SK-N-SH (cell line): ENCODE results near the gene NOX4. TPM values are rescaled to one million over a fixed set of nuclear protein-coding genes. Genes with fewer than 3 reads are reported as not detected.

Source experiments
- CTCF ChIA-PET: fragments of 300-600, 350-600 bp; formaldehyde crosslinking; extraction: SDS; loops from one replicate; lab custom pipeline; 2021; lab: Yijun Ruan, JAX
- POLR2A ChIA-PET: fragments of 350-600 bp; sonication (Branson Sonifier 250); formaldehyde crosslinking; extraction: SDS; loops from one replicate; lab custom pipeline; 2020; ENCODE audit warnings: antibody characterized with exemption, inconsistent platforms; lab: Yijun Ruan, JAX
- DNase-seq: peaks from one replicate; pipeline ENCODE4 v3.0.0; 2012
- H2AFZ ChIP-seq: fragments of 200-600 bp; sonication (generic); 2 replicates; pipeline ENCODE4 v1.8.1; 2016; ENCODE audit warnings: antibody characterized with exemption, mild to moderate bottlenecking, low read depth
- H3F3A ChIP-seq: fragments of 200-600 bp; sonication (generic); replicated peaks from 2 replicates; pipeline ENCODE3; 2016; ENCODE audit warnings: antibody characterized with exemption, mild to moderate bottlenecking; ENCODE audit not compliant: insufficient read depth
- H3K27ac ChIP-seq, 2 experiments: fragments of 200-500 bp in 1 of 2; fragments of 200-600 bp in 1 of 2; sonication (Bioruptor generic) in 1 of 2; sonication (generic), shearing (Covaris generic) in 1 of 2; 2 replicates each; pipeline versions ENCODE4 v1.5.1 to v1.6.1; 2014 to 2016; ENCODE audit warnings: low read depth in 2 of 2, inconsistent platforms in 1 of 2, low read length in 1 of 2, mild to moderate bottlenecking in 1 of 2, mixed read lengths in 1 of 2
- H3K27me3 ChIP-seq: fragments of 200-600 bp; sonication (generic), shearing (Covaris generic); 2 replicates; pipeline ENCODE4 v1.6.1; 2016; ENCODE audit warnings: mixed run types; ENCODE audit not compliant: insufficient read depth
- H3K36me3 ChIP-seq, 2 experiments: fragments of 200-500 bp in 1 of 2; fragments of 200-600 bp in 1 of 2; sonication (Bioruptor generic) in 1 of 2; sonication (generic) in 1 of 2; replicated peaks in 1 of 2; 2 replicates each; pipeline versions ENCODE3 to v1.5.1; 2014 to 2016; ENCODE audit warnings: low read length in 1 of 2, mild to moderate bottlenecking in 1 of 2; ENCODE audit not compliant: insufficient read depth in 2 of 2, control insufficient read depth in 1 of 2
- H3K4me1 ChIP-seq, 2 experiments: fragments of 200-500 bp in 1 of 2; fragments of 200-600 bp in 1 of 2; sonication (Bioruptor generic) in 1 of 2; sonication (generic), shearing (Covaris generic) in 1 of 2; 2 replicates each; pipeline versions ENCODE4 v1.5.1 to v1.6.1; 2014 to 2016; ENCODE audit warnings: low read depth in 1 of 2, low read length in 1 of 2, mixed run types in 1 of 2; ENCODE audit not compliant: insufficient read depth in 2 of 2, control insufficient read depth in 1 of 2
- H3K4me2 ChIP-seq: fragments of 200-600 bp; sonication (generic), shearing (Covaris generic); 2 replicates; pipeline ENCODE4 v1.6.1; 2017; ENCODE audit warnings: mixed run types
- H3K4me3 ChIP-seq, 2 experiments: fragments of 200-500 bp in 1 of 2; fragments of 200-600 bp in 1 of 2; sonication (Bioruptor generic) in 1 of 2; sonication (generic), shearing (Covaris generic) in 1 of 2; 2 replicates each; pipeline versions ENCODE4 v1.5.1 to v1.8.1; 2014 to 2016; ENCODE audit warnings: low read depth in 2 of 2, inconsistent platforms in 1 of 2, low read length in 1 of 2, mild to moderate bottlenecking in 1 of 2, mixed read lengths in 1 of 2, moderate library complexity in 1 of 2
- H3K79me2 ChIP-seq: fragments of 200-600 bp; sonication (generic); 2 replicates; pipeline ENCODE4 v1.8.1; 2017; ENCODE audit warnings: mild to moderate bottlenecking; ENCODE audit not compliant: insufficient read depth
- H3K9ac ChIP-seq: fragments of 200-600 bp; sonication (generic); 2 replicates; pipeline ENCODE4 v1.6.1; 2017; ENCODE audit warnings: mixed run types
- H3K9me2 ChIP-seq: fragments of 200-600 bp; sonication (generic); 2 replicates; pipeline ENCODE4 v1.6.1; 2017; ENCODE audit warnings: mixed run types
- H3K9me3 ChIP-seq: fragments of 200-600 bp; sonication (generic); 2 replicates; pipeline ENCODE4 v1.6.1; 2017; ENCODE audit warnings: mixed run types, mild to moderate bottlenecking, moderate library complexity
- H4K20me1 ChIP-seq: fragments of 200-600 bp; sonication (generic); 2 replicates; pipeline ENCODE4 v1.6.1; 2017; ENCODE audit warnings: mild to moderate bottlenecking, mixed run types; ENCODE audit not compliant: insufficient read depth
- CHD2 ChIP-seq: fragments of 150-350 bp; IDR thresholded peaks from 2 replicates; pipeline ENCODE4 v1.6.1; 2018; ENCODE audit warnings: low read length; ENCODE audit not compliant: partially characterized antibody
- ELF1 ChIP-seq: IDR thresholded peaks from 2 replicates; pipeline ENCODE4 v1.4.0; 2012
- EZH2phosphoT487 ChIP-seq: fragments of 200-600 bp; sonication (generic); IDR thresholded peaks from 2 replicates; pipeline ENCODE4 v1.6.1; 2017; ENCODE audit warnings: low read depth, mixed run types, mild to moderate bottlenecking, antibody characterized with exemption, moderate library complexity, borderline replicate concordance
- FOXJ3 ChIP-seq: sonication (generic); formaldehyde crosslinking; IDR thresholded peaks from 2 replicates; pipeline ENCODE4 v1.5.1; 2020; ENCODE audit warnings: mild to moderate bottlenecking, missing genetic modification reagents
- FOXM1 ChIP-seq: IDR thresholded peaks from 2 replicates; pipeline ENCODE4 v1.4.0; 2012; ENCODE audit warnings: low read depth, mild to moderate bottlenecking
- GABPA ChIP-seq: IDR thresholded peaks from 2 replicates; pipeline ENCODE4 v1.4.0; 2012; ENCODE audit warnings: low read depth, mild to moderate bottlenecking
- IRF3 ChIP-seq: fragments of 150-350 bp; IDR thresholded peaks from 2 replicates; pipeline ENCODE4 v1.6.1; 2016; ENCODE audit warnings: mild to moderate bottlenecking, low read depth, low read length
- JUND ChIP-seq: IDR thresholded peaks from 2 replicates; pipeline ENCODE4 v1.4.0; 2012
- MEF2A ChIP-seq: IDR thresholded peaks from 2 replicates; pipeline ENCODE4 v1.4.0; 2012; ENCODE audit warnings: low read depth, borderline replicate concordance
- MXI1 ChIP-seq: IDR thresholded peaks from 2 replicates; pipeline ENCODE4 v1.6.1; 2012; ENCODE audit warnings: mild to moderate bottlenecking, low read depth, low read length, improper control_type of control experiment
- NFIC ChIP-seq: IDR thresholded peaks from 2 replicates; pipeline ENCODE4 v1.4.0; 2012; ENCODE audit warnings: borderline replicate concordance
- SIN3A ChIP-seq: IDR thresholded peaks from 2 replicates; pipeline ENCODE4 v1.6.1; 2012; ENCODE audit warnings: low read depth, mild to moderate bottlenecking, low read length, moderate library complexity, borderline replicate concordance
- TAF1 ChIP-seq: IDR thresholded peaks from 2 replicates; pipeline ENCODE4 v1.6.1; 2012; ENCODE audit warnings: low read depth, mild to moderate bottlenecking, low read length, moderate library complexity, borderline replicate concordance
- TEAD4 ChIP-seq: IDR thresholded peaks from 2 replicates; pipeline ENCODE4 v1.4.0; 2012; ENCODE audit warnings: mild to moderate bottlenecking, borderline replicate concordance; ENCODE audit not compliant: insufficient read depth
- YY1 ChIP-seq: IDR thresholded peaks from 2 replicates; pipeline ENCODE4 v1.4.0; 2012; ENCODE audit warnings: low read depth, mild to moderate bottlenecking
- ZBTB33 ChIP-seq: IDR thresholded peaks from 2 replicates; pipeline ENCODE4 v1.4.0; 2012; ENCODE audit warnings: low read depth, borderline replicate concordance
- WGBS: methylation state at CpG from one replicate; pipeline ENCODE4 v1.1.6; 2017; ENCODE audit warnings: low lambda C conversion rate; 5-methylcytosine and 5-hydroxymethylcytosine counted together
- polyA plus RNA-seq, 3 experiments: library from polyadenylated mRNA; depleted of rRNA; stranded (reverse); fragments of >200 nt; gene quantifications; 2 replicates each; pipeline ENCODE4 v1.2.3, GENCODE V29; 2012
- TF ChIP-seq, protein P1 (sequence below): IDR thresholded peaks from 2 replicates; pipeline ENCODE4 v1.6.1; 2012; ENCODE audit warnings: mild to moderate bottlenecking, low read depth, low read length, moderate library complexity
- TF ChIP-seq, protein P2 (sequence below): IDR thresholded peaks from 2 replicates; pipeline ENCODE4 v1.4.0; 2012; ENCODE audit warnings: low read depth, borderline replicate concordance

Gene NOX4
- polyA plus RNA-seq, 1 of the 3 experiments (the other 2 are of a cell fraction) = 2.2 TPM

DNA sequence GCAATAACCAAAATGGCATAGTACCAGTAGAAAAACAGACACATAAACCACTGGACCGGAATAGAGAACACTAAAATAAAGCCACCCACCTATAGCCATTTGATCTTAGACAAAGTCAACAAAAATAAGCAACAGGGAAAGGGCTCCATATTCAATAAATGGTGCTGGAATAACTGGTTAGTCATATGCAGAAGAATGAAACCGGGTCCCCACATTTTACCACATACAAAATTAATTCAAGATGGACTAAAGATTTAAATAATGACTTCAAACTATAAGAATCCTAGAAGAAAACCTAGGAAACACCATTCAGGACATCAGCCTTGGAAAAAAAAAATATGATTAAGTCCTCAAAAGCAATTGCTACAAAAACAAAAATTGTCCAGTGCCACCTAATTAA, 30.1 kb upstream of the NOX4 start:
- H3K4me2 ChIP-seq = no peak overlapping the region
- no peaks in the 10 kb centered on the region for H3K79me2 ChIP-seq
- WGBS = 49% methylated on average over 2 of the region's 2 CpGs

DNA sequence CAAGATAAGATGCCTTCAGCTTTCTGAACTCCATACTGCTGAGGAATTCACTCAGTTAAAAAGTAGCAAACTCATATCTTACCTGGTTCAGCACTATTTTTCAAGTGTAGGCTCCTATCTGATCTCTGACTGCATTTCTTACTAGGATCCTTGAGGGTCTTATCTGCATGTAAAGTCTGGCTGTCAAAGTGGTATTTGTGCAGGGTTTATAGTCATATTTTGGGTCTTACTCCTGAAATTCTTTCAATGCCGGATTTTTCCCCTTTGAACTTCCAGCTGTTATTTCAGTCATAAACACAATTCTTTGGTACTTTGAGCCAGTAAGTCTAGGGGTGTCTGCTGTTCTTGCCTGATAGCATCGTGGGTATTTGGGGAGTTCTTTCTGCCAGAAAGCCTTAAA, 25.3 kb upstream of the NOX4 start:
- POLR2A ChIA-PET = no interaction called here
- H3K27me3 ChIP-seq = no peaks in the 10 kb centered on the region
- peaks cover 4% of the 10 kb centered on the region for H3F3A ChIP-seq
- no peaks in the 10 kb centered on the region for H3K79me2 ChIP-seq
- H3K9me2 ChIP-seq = no peaks in the 10 kb centered on the region
- CTCF ChIA-PET = no interaction called here
- no peak overlapping the region for H3K4me3 ChIP-seq
- TF ChIP-seq ELF1 (no peak), JUND (no peak), FOXM1 (no peak), TEAD4 (no peak), CHD2 (no peak), TAF1 (no peak), MXI1 (no peak), EZH2phosphoT487 (no peak), FOXJ3 (CRISPR knock-in tag) (no peak), IRF3 (no peak), GABPA (no peak), SIN3A (no peak)
- TF ChIP-seq, protein P1, sequence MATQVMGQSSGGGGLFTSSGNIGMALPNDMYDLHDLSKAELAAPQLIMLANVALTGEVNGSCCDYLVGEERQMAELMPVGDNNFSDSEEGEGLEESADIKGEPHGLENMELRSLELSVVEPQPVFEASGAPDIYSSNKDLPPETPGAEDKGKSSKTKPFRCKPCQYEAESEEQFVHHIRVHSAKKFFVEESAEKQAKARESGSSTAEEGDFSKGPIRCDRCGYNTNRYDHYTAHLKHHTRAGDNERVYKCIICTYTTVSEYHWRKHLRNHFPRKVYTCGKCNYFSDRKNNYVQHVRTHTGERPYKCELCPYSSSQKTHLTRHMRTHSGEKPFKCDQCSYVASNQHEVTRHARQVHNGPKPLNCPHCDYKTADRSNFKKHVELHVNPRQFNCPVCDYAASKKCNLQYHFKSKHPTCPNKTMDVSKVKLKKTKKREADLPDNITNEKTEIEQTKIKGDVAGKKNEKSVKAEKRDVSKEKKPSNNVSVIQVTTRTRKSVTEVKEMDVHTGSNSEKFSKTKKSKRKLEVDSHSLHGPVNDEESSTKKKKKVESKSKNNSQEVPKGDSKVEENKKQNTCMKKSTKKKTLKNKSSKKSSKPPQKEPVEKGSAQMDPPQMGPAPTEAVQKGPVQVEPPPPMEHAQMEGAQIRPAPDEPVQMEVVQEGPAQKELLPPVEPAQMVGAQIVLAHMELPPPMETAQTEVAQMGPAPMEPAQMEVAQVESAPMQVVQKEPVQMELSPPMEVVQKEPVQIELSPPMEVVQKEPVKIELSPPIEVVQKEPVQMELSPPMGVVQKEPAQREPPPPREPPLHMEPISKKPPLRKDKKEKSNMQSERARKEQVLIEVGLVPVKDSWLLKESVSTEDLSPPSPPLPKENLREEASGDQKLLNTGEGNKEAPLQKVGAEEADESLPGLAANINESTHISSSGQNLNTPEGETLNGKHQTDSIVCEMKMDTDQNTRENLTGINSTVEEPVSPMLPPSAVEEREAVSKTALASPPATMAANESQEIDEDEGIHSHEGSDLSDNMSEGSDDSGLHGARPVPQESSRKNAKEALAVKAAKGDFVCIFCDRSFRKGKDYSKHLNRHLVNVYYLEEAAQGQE = no peak
- TF ChIP-seq, all 33 proteins: peak for 0
- WGBS = 45% methylated on average over 2 of the region's 2 CpGs
- DNase-seq = no peak
- no peaks in the 10 kb centered on the region for H3K36me3 ChIP-seq
- H2AFZ ChIP-seq = no peak overlapping the region
- no peak overlapping the region for H3K4me2 ChIP-seq
- peaks cover 14% of the 10 kb centered on the region; the same call in 1 of the 2 replicates for H3K9me3 ChIP-seq
- H4K20me1 ChIP-seq = no peaks in the 10 kb centered on the region
- H3K9ac ChIP-seq = no peak overlapping the region
- H3K4me1 ChIP-seq = no peaks in the 10 kb centered on the region
- H3K27ac ChIP-seq = no peak overlapping the region

More for the DNA sequence above, 30.1 kb upstream of the NOX4 start:
- no peaks in the 10 kb centered on the region for H3K27me3 ChIP-seq
- no peaks in the 10 kb centered on the region for H3K4me1 ChIP-seq
- H4K20me1 ChIP-seq = no peaks in the 10 kb centered on the region
- no peak overlapping the region for H2AFZ ChIP-seq
- ChIA-PET CTCF (no interaction called here), POLR2A (no interaction called here)
- DNase-seq = no peak
- no peak overlapping the region for H3K27ac ChIP-seq
- peaks cover 4% of the 10 kb centered on the region for H3F3A ChIP-seq
- 0 out of 2 replicates have a peak, but pooled peaks cover 7% of the 10 kb centered on the region for H3K9me3 ChIP-seq
- TF ChIP-seq NFIC (no peak), YY1 (no peak), MEF2A (no peak), GABPA (no peak), MXI1 (no peak), ZBTB33 (no peak)
- TF ChIP-seq, protein P2, sequence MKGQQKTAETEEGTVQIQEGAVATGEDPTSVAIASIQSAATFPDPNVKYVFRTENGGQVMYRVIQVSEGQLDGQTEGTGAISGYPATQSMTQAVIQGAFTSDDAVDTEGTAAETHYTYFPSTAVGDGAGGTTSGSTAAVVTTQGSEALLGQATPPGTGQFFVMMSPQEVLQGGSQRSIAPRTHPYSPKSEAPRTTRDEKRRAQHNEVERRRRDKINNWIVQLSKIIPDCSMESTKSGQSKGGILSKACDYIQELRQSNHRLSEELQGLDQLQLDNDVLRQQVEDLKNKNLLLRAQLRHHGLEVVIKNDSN = no peak
- no peaks in the 10 kb centered on the region for H3K9me2 ChIP-seq
- no peak overlapping the region for H3K9ac ChIP-seq
- no peaks in the 10 kb centered on the region for H3K36me3 ChIP-seq
- H3K4me3 ChIP-seq = no peak overlapping the region
